ENCODE measurements around the gene NTRK1. TPM values are rescaled to one million over a fixed set of nuclear protein-coding genes. Genes with fewer than 3 reads are reported as not detected.

Gene NTRK1
- total and polyA plus RNA-seq, 2 of the 13 experiments (the other 11 are each of a cell fraction or from before 2014, with no cell fraction given) = not detected

- Histone ChIP-seq H3K4me3 (replicated peaks in 1 of 3; ENCODE audit: insufficient read depth in 1 of 3, low read depth in 2 of 3, low read length in 3 of 3) (no peak overlapping the region), H3K36me3 (replicated peaks in 1 of 2; ENCODE audit: control insufficient read depth in 1 of 2, insufficient read depth in 2 of 2, low read length in 2 of 2) (no peaks in the 10 kb centered on the region), H3K79me2 (ENCODE audit: insufficient read depth, low read length) (no peaks in the 10 kb centered on the region), H3K4me1 (ENCODE audit: insufficient read depth, low read length) (no peaks in the 10 kb centered on the region), H3K27ac (ENCODE audit: extremely low read length, insufficient read depth, low read length) (no peak overlapping the region), H3K4me2 (ENCODE audit: low read depth, low read length) (no peak overlapping the region), H3K9me3 (ENCODE audit: low read length) (no peaks in the 10 kb centered on the region), H3K9ac (ENCODE audit: insufficient read depth, low read depth, low read length) (no peak overlapping the region), H4K20me1 (ENCODE audit: insufficient read depth, low read length) (no peaks in the 10 kb centered on the region), H2AFZ (ENCODE audit: low read length) (no peak overlapping the region), H3K27me3 (ENCODE audit: control insufficient read depth in 1 of 2, insufficient read depth in 2 of 2, low read length in 2 of 2) (peaks cover 14 to 90% of the 10 kb centered on the region in 2 experiments; a peak in 4 of 5 replicates)
- ChIA-PET CTCF (ENCODE audit: low intra/inter-chr PET ratio, low total read pairs) (no interaction called here), POLR2A (no interaction called here)
- BruUV-seq (replicated peaks) = no TSS peak
- in situ Hi-C loops (cut with HindIII; ENCODE audit: extremely low pct_ligation_motif_present, low pct_unique_long_range_greater_than_20kb) (no loop called here), intact Hi-C loops (cut with micrococcal nuclease; ENCODE audit: unreplicated experiment) (no loop called here)
- no peak for TF ChIP-seq ZNF850 (CRISPR knock-in tag; conservative IDR thresholded peaks at IDR 0.05)
- TF ChIP-seq ZNF326 (CRISPR knock-in tag; IDR thresholded peaks at IDR 0.05; ENCODE audit: borderline replicate concordance) = no peak
- no peak for TF ChIP-seq ZNF143 (CRISPR knock-in tag; IDR thresholded peaks at IDR 0.05)
- no peak for TF ChIP-seq NFRKB (IDR thresholded peaks at IDR 0.05)
- ATAC-seq (no peak), DNase-seq (ENCODE audit: low spot score) (no peak), FAIRE-seq (no peak)
- 23% methylated on average over 2 of the region's 3 CpGs for WGBS (ENCODE audit: low lambda C conversion rate)
Observed at GRCh38 chr1:156882543-156882942, 21.9 kb downstream of the NTRK1 start.

GRCh38 chr1:156883919-156884318, 23.3 kb downstream of the NTRK1 start:
- H3K9ac ChIP-seq (ENCODE audit: insufficient read depth, low read depth, low read length) = no peak overlapping the region
- H3K27ac ChIP-seq (ENCODE audit: extremely low read length, insufficient read depth, low read length) = no peak overlapping the region
- H3K4me2 ChIP-seq (ENCODE audit: low read depth, low read length) = no peak overlapping the region
- FAIRE-seq (no peak), ATAC-seq (no peak), DNase-seq (ENCODE audit: low spot score) (no peak)
- in situ Hi-C loops (cut with HindIII; ENCODE audit: extremely low pct_ligation_motif_present, low pct_unique_long_range_greater_than_20kb) = no loop called here
- ChIA-PET POLR2A (no interaction called here), CTCF (ENCODE audit: low intra/inter-chr PET ratio, low total read pairs) (no interaction called here)
- no peaks in the 10 kb centered on the region for H3K4me1 ChIP-seq (ENCODE audit: insufficient read depth, low read length)
- H3K9me3 ChIP-seq (ENCODE audit: low read length) = no peaks in the 10 kb centered on the region
- H3K79me2 ChIP-seq (ENCODE audit: insufficient read depth, low read length) = no peaks in the 10 kb centered on the region
- H4K20me1 ChIP-seq (ENCODE audit: insufficient read depth, low read length) = no peaks in the 10 kb centered on the region
- no peak overlapping the region for H3K4me3 ChIP-seq (replicated peaks in 1 of 3; ENCODE audit: insufficient read depth in 1 of 3, low read depth in 2 of 3, low read length in 3 of 3)
- intact Hi-C loops (cut with micrococcal nuclease; ENCODE audit: unreplicated experiment) = no loop called here
- H3K27me3 ChIP-seq (ENCODE audit: control insufficient read depth in 1 of 2, insufficient read depth in 2 of 2, low read length in 2 of 2) = peaks cover 13 to 89% of the 10 kb centered on the region in 2 experiments; a peak in 4 of 5 replicates
- H3K36me3 ChIP-seq (replicated peaks in 1 of 2; ENCODE audit: control insufficient read depth in 1 of 2, insufficient read depth in 2 of 2, low read length in 2 of 2) = no peaks in the 10 kb centered on the region
- no peak overlapping the region for H2AFZ ChIP-seq (ENCODE audit: low read length)
- WGBS (ENCODE audit: low lambda C conversion rate) = 0% methylated on average over 2 of the region's 7 CpGs
- no TSS peak for BruUV-seq (replicated peaks)
- TF ChIP-seq MATR3 (CRISPR knock-in tag; IDR thresholded peaks at IDR 0.05) (no peak), TFE3 (CRISPR knock-in tag; IDR thresholded peaks at IDR 0.05) (no peak), ZNF512 (CRISPR knock-in tag; IDR thresholded peaks at IDR 0.05) (no peak), MTF1 (CRISPR knock-in tag; IDR thresholded peaks at IDR 0.05) (no peak), TRIM22 (IDR thresholded peaks at IDR 0.05) (no peak), MTA3 (CRISPR knock-in tag; IDR thresholded peaks at IDR 0.05) (no peak), ZFP1 (CRISPR knock-in tag; IDR thresholded peaks at IDR 0.05) (no peak), BORCS8-MEF2B (CRISPR knock-in tag; IDR thresholded peaks at IDR 0.05) (no peak), SP2 (CRISPR knock-in tag; IDR thresholded peaks at IDR 0.05) (no peak), RNF219 (CRISPR knock-in tag; IDR thresholded peaks at IDR 0.05) (no peak), SOX5 (CRISPR knock-in tag; IDR thresholded peaks at IDR 0.05; ENCODE audit: borderline replicate concordance) (no peak)

All from HepG2 (cell line).